Measurements from ENCODE around the gene LDLRAD3.

GRCh38 chr11:35911616-35912165 is 32.2 kb upstream of the LDLRAD3 start:
- no peak for TF ChIP-seq CTCF (conservative IDR thresholded peaks at IDR 0.05; ENCODE audit: low read depth, low read length)
- no peak for TF ChIP-seq EZH2phosphoT487 (IDR thresholded peaks at IDR 0.05; ENCODE audit: borderline replicate concordance, low read length)
- TF ChIP-seq EZH2 (IDR thresholded peaks at IDR 0.05; ENCODE audit: low read length, unreplicated experiment), result no peak

Data from PC-3 (cell line).